ENCODE measurements around the gene UTP4.
A peak's percentile ranks its signal among the peaks of the same experiment; 100 is the strongest.

UTP4 gene

GRCh38 chr16:69188236-69188549 lies 55.7 kb downstream of the UTP4 start:
- no peaks in the 10 kb centered on the region for H3K36me3 ChIP-seq (ENCODE audit: control insufficient read depth, insufficient read depth, low read length)
- no peaks in the 10 kb centered on the region for H3K27me3 ChIP-seq (replicated peaks; ENCODE audit: control insufficient read depth, insufficient read depth, low read length)
- peak overlapping the region; percentile 78 for H3K4me3 ChIP-seq (replicated peaks; ENCODE audit: low read depth, low read length)
- TF ChIP-seq CTCF (IDR thresholded peaks at IDR 0.05; ENCODE audit: insufficient read depth, low read length, poor library complexity, severe bottlenecking), result no peak
- DNase-seq (ENCODE audit: extremely low read depth, insufficient read length), result no peak

- no peak for DNase-seq (ENCODE audit: extremely low read depth, insufficient read length)
- Histone ChIP-seq H3K36me3 (ENCODE audit: control insufficient read depth, insufficient read depth, low read length) (no peaks in the 10 kb centered on the region), H3K27me3 (replicated peaks; ENCODE audit: control insufficient read depth, insufficient read depth, low read length) (no peaks in the 10 kb centered on the region), H3K4me3 (replicated peaks; ENCODE audit: low read depth, low read length) (peak overlapping the region; percentile 78)
- no peak for TF ChIP-seq CTCF (IDR thresholded peaks at IDR 0.05; ENCODE audit: insufficient read depth, low read length, poor library complexity, severe bottlenecking)
Observed at GRCh38 chr16:69188716-69189115, 56.3 kb downstream of the UTP4 start.

GRCh38 chr16:69190046-69190588 lies 57.7 kb downstream of the UTP4 start:
- Histone ChIP-seq H3K36me3 (ENCODE audit: control insufficient read depth, insufficient read depth, low read length) (no peaks in the 10 kb centered on the region), H3K4me3 (replicated peaks; ENCODE audit: low read depth, low read length) (no peak overlapping the region), H3K27me3 (replicated peaks; ENCODE audit: control insufficient read depth, insufficient read depth, low read length) (no peaks in the 10 kb centered on the region)
- TF ChIP-seq CTCF (IDR thresholded peaks at IDR 0.05; ENCODE audit: insufficient read depth, low read length, poor library complexity, severe bottlenecking), result no peak
- DNase-seq (ENCODE audit: extremely low read depth, insufficient read length), result no peak

GRCh38 chr16:69190598-69190997 lies 58.1 kb downstream of the UTP4 start:
- Histone ChIP-seq H3K27me3 (replicated peaks; ENCODE audit: control insufficient read depth, insufficient read depth, low read length) (no peaks in the 10 kb centered on the region), H3K36me3 (ENCODE audit: control insufficient read depth, insufficient read depth, low read length) (no peaks in the 10 kb centered on the region), H3K4me3 (replicated peaks; ENCODE audit: low read depth, low read length) (no peak overlapping the region)
- no peak for DNase-seq (ENCODE audit: extremely low read depth, insufficient read length)
- no peak for TF ChIP-seq CTCF (IDR thresholded peaks at IDR 0.05; ENCODE audit: insufficient read depth, low read length, poor library complexity, severe bottlenecking)

GRCh38 chr16:69191136-69191535 lies 58.7 kb downstream of the UTP4 start:
- H3K36me3 ChIP-seq (ENCODE audit: control insufficient read depth, insufficient read depth, low read length), result no peaks in the 10 kb centered on the region
- DNase-seq (ENCODE audit: extremely low read depth, insufficient read length), result no peak
- H3K27me3 ChIP-seq (replicated peaks; ENCODE audit: control insufficient read depth, insufficient read depth, low read length), result no peaks in the 10 kb centered on the region
- H3K4me3 ChIP-seq (replicated peaks; ENCODE audit: low read depth, low read length), result no peak overlapping the region
- TF ChIP-seq CTCF (IDR thresholded peaks at IDR 0.05; ENCODE audit: insufficient read depth, low read length, poor library complexity, severe bottlenecking), result no peak

- H3K27me3 ChIP-seq (replicated peaks; ENCODE audit: control insufficient read depth, insufficient read depth, low read length), result no peaks in the 10 kb centered on the region
- TF ChIP-seq CTCF (IDR thresholded peaks at IDR 0.05; ENCODE audit: insufficient read depth, low read length, poor library complexity, severe bottlenecking), result no peak
- H3K36me3 ChIP-seq (ENCODE audit: control insufficient read depth, insufficient read depth, low read length), result no peaks in the 10 kb centered on the region
- no peak for DNase-seq (ENCODE audit: extremely low read depth, insufficient read length)
- H3K4me3 ChIP-seq (replicated peaks; ENCODE audit: low read depth, low read length), result no peak overlapping the region
Observed at GRCh38 chr16:69193855-69194254, 61.4 kb downstream of the UTP4 start.

Data from GM06990 (cell line).